Germinal center (tissue), 1 donor: ENCODE results near the gene CACNA2D4.

Source experiments
- DNase-seq: peaks from one replicate; pipeline ENCODE4 v3.0.0; 2012; ENCODE audit warnings: mixed read lengths, low spot score

Gene CACNA2D4

DNA sequence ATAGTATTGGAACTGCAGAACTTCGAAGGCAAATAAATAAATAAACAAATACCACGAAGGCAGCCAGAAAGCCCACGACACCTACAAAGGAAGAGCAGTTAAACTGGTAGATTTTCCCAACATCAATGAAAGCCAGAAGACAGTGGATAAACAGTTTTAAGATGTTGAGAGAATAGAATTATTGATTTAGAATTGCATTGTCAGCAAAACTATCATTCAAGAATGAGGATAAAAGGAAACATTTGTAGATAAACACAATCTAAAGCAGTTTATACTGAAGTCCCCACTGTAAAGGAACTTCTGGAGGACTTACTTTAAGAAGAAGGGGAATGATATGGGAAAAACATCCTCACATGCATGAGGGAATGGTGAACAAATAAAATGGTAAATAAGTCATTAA lies 29.5 kb downstream of the CACNA2D4 start:
- DNase-seq: no peak

DNA sequence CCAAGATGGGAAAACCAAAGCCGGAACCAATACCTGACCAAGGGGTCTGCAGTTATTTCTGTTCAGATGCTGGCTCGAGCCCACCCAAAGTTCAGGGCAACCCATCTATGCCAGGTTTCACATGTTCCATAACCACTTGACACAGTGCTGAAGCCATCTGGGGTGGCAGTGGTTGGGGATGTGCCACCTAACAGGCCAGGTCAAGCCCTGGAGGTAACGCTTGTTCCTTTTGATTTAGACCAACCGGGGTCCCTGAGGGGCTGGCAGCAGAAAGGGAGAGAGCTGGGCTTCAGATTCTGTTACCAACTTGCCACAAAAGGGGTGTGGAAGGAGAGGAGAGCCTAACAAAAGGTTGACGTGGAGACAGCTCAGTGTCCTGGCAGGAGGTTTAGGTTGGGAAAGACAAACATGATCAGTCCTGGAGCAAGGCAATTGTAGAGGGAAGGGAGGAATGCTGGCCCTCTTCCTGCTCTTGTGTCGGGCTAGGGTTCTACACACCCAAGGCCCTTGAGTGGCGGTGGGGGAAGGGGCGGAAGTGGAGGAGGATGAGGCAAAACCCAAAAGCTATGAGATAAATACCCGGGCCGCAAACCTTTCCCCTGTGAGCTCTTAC lies 31.9 kb downstream of the CACNA2D4 start:
- no peak for DNase-seq

DNA sequence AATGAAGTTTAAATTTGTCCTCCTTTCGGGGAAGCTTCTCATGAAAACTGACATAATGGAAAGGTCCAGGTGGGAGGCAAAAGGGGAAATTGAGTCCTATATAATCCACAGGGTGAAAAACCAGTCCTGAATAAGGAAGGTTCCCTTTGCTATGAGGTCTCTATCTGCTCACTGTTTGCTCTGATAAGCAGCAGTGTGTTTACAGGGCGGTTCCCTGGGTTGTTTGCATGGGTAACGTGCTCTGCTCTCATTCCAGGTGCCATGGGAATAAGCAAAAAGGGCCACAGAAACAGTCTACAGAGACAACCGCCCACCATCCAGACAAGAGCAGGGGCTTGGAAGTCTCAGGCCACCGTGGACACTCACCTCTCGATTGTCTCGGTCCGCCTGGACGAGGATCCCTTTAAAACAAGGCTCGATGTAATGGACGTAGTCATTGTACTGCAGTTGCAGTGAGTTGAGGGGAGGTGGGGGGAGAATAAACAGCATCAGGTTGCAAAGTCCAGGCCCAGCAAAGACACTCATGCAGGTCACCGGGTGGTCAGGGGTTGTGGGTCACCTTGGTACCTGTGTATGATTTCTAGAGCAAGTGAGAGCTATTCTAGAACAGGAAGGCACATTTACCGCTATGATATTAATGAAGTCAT lies 32.7 kb downstream of the CACNA2D4 start:
- DNase-seq: no peak

DNA sequence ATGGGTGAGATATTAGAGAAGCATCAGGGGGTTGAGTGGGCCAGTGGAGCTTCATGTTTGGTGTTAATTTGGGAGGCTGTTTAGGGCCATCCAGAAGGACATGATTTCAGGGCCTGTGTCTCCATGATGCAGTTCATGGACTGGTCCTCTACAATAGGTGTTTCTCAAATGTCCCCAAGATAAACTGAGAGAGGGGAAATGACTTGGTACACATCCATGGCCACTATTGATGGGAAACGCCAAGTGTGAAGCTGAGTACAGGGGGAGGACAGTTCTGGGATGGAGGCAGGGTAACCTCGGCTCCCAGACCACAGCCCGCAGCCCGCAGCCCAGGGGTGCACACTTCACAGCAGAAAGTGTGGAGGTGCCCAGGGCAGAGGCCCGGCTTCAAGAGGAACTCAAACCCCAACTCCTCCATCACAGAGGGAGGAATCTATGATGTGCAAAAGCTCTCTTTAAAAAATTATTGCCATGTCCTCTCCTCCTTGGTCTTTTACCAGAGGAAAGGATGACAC lies 33.3 kb downstream of the CACNA2D4 start:
- no peak for DNase-seq

DNA sequence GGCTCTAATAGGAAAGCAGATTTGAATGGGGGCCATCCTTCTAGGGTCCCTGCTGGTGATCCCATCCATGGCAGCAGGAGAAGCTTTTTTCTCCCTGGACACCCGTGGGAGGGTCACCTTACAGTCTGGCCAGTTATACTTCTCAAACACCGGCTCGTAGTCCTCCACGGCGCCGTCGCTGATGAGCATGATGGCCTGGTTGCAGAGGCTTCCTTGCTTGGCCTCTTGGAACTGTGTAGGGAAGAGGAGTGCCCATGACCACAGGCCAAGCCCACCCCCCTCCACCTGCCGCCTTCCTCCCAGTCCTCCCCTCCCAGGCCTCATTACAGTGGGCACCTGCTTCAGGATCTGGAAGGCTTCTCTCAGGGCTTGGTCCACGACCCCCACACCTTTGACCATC lies 33.8 kb downstream of the CACNA2D4 start:
- DNase-seq: no peak

DNA sequence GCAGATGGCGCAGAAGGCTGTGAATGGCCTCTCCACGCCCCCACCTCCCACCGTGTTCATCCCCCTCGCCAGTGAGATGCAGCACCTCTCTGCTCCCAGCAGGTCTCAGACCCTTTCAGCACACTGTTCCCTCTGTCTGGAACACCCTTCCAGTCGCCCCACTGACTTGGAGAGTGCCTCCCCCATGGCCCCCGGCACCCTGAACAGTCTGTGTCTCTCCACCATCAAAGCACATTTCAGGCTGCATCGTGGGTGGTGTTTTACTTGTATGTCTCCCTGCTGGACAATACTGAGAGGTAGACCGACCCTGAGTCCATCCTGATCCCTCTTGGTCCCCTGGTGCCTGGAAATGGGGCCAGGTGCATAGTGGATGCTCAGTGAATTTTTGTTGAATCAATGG lies 34.9 kb downstream of the CACNA2D4 start:
- DNase-seq: no peak

DNA sequence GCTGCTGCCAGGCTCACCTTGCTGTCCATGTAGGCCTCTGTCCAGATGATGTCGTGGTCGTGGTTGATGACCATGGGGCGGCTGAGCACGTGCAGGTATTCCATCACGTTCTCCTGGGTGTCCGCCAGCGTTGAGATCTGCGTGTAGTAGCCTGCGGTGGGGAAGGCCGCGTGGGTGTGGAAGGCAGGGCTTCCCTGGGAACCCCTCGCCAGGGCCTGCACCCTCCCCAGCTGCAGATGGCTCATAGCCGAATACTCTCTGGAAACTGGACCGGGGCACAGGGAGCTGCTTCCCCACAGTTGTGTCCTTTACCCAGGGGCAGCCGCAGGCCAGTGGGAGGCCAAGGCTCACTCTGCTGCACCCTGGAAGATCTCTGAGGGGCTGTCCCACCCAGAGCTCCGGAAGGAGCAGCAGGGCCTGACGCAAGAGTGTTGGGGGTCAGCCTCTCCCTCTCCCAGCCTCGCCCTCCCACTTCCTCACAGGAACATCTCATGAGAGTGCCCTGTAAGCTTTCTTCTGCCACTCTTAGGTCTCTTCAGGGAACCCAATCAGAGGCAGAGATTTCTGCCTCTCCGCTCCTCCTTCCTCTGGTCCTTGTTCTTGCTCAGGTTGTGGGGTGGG lies 35.5 kb downstream of the CACNA2D4 start:
- no peak for DNase-seq

DNA sequence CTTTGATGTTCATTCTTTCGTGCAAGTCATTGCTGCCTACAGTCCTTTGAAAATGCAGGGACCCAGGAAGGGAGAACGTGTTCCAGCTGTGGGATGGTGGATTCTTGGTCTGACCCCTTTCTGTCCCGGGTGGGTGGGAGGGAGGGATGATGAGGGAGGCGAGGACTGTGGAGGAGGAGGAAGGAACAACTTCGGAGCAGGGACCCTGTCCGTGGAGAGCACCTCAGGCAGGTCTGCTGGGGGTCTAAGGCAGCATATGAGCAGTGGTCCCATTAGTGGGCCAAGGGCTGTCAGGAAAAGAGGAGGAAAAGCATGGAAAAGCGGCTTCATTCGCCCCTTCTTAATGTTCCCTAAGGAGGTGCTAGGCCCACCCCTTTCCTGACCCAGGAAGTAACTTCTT lies 36.0 kb downstream of the CACNA2D4 start:
- no peak for DNase-seq

DNA sequence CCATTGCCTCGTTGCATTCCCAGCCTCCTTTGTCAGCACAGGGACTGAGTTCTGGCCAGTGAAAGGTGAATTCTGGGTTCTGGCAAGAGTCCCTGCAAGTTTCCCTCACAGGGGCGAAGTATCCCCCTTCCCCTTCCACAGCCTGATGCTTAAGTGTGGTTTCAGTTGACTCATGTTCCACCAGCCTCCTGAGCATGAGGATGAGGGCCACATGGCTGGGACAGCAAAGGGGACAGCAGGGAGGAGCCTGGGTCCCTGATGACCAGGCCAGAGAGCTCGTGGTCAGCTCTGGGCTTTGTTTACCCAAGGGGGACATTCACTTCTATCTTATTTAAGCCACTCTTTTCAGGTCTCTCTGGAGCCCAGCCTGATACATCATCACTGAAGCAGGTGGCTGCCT lies 36.5 kb downstream of the CACNA2D4 start:
- DNase-seq: no peak

DNA sequence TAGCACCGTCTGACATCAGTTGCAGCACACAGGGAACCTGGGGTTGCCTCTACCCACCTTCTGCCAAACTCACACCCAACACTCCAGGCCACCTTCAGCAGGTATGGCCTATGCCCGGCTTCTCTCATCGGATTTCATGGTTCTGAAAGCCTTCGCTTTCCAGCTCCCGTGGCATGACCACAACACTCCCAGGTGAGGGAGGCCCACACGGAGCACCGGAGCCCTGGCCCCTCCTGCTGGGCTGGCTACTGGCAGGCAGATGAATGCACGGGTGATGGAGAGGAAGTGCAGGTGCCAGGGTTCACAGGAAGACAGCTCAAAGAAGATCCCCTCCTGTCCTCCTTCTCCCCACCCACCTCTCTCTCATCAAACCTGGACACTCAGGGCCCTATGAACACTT lies 37.2 kb downstream of the CACNA2D4 start:
- no peak for DNase-seq

DNA sequence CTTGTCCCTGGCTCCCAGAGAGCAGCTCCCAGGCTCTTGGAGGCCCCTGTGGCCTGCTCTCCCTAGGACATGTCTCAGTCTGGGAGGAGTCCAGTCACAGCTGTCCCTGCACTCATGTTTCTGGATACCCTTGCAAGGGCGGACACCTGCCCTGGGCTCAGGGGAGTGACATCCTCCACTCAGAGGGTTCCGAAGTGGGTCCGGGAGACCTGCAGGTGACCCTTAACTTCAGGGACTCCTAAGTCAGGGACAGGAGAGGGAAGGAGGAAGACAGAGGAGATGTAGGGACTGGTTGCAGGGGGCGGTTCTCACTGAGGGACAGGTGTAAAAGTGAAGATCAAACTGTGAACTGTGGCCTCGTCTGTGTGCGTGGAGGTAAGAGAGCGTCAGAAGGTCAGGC lies 37.6 kb downstream of the CACNA2D4 start:
- no peak for DNase-seq

DNA sequence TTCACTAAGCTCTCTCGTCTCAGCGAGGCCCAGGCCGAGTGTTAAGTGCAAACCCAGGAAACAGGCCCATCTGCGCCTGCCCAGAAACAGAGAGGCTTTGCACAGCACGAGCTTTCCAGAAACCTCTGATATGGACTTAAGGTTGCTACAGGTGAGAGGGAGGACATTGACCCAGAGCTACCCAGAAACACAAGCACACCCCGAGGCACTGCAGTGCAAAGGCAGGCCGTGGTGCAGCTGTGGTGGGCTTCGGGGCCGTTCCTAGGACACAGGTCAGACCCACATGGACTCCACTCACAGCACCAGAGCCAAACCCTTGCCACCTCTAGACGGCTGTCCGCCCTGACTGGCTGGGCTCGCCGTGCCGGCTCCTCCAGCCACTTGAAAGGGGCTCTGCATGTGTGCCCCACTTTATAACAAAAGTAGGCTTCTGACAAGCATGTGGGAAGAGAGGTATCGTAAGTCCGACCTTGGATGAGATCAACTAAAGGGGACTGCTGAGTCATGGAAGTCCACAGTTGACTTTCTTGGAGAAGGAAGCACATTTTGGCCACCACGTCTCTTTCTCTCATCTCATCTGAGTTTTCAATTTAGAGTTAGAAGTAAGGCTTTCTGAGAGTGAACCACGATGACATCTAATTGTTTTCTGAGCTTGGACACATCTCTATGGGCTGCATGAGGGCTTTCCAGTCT lies 38.2 kb downstream of the CACNA2D4 start:
- DNase-seq: no peak

DNA sequence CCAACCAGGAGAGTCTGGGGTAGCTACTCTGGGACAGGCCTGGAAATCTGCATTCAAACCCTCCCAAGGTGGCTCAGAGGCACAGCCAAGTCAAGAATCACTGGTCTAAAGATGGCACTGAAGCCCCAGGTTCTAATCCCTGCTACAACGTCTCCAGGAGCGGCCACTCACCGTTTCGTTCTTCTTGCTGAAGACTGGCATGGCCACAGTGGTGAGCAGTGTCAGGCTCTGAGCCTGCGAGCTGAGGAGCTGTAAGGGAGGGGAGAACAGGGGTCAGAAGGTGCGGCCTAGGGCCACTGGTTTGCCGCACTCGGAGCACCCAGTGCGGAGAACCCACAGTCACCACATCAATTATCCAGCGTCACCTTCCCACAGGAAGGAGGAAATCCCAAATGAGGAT lies 38.8 kb downstream of the CACNA2D4 start:
- DNase-seq: no peak

DNA sequence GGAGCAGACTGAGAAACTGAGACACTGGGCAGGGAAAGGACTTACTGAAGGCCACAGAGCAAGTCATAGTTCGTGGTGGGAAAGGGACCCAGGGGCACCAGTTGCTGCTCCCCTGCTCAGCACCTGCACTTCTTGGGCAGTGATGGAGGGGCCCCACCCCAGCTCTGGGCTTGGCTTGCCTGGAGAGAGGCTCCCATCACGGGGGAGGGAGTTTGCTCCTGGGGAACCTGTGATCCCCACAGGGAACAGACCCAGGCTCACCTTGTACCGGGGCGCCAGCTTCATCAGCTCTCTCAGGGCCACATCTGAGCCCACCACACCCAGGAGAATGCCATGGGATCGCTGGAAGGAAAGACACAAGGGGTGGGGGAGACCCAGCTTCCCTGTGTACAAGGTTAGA lies 39.8 kb downstream of the CACNA2D4 start:
- no peak for DNase-seq

DNA sequence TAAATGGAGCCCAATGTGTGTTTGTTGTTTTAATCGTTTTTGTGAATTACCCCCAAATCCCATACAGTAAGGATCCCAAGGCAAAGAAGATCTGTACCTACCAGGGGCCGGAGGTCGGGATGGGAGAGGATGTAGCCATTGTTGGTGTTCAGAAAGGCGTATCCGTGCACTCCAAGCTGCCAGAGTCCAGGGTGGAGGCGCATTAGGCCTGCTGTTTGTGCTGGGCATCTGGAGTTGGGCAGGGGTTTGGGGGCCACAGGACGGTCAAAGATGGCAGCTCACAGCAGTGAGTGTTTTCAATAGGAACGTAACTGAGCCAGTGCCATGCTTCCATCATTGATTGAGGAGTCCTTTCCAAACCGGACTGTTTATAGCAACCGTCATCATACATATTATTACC lies 40.2 kb downstream of the CACNA2D4 start:
- no peak for DNase-seq

DNA sequence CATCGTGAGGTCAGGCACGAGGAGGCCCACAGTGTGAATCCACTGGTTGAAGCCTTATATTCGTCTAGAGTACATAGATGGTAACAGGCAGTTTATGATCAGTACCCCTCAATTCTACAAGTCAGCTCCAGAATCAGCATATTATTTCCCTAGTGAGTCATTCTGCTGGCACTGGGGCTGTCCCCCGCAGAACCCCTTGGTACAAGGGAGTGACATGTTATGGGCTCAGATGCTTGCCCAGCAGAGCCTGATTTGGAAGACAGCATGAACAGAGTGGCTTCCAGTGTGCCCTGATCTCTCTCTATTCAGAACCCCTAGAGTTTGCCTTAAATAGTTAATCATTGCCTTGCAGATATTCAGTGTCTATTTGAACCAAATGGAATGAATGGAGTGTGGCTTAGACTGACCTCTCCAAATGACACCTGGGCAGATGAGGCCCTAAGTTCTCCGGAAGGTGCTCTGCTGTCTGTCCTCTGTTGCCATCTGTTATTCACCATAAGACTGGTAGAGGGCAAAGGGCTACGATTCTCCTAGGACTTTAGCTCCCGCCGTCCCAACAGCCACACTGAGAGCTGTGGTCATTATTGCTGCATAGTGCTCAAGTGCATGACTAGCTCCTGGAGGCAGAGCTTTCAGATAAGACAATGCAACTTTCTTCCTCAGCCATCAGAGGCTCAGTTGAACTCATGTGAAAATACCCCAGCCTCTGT lies 41.1 kb downstream of the CACNA2D4 start:
- DNase-seq: no peak

DNA sequence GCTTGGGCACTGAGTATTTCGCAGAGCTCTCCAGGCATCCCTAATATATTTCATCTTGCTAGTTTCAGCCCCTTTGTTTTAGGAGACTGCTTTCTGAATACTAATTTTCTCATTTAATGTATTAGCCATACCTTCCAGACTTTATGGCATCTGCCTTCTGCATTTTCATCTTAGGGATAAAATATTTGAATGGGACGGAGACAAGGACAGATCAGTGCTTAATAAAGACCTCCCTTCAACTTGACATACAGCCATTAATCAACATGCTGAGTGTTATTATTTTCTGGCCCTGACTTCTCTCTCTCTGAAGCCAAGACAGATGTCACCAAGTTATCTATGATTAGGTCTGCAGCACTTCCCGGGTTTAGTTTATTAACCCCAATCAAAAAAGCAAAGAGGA lies 42.4 kb downstream of the CACNA2D4 start:
- DNase-seq: no peak

DNA sequence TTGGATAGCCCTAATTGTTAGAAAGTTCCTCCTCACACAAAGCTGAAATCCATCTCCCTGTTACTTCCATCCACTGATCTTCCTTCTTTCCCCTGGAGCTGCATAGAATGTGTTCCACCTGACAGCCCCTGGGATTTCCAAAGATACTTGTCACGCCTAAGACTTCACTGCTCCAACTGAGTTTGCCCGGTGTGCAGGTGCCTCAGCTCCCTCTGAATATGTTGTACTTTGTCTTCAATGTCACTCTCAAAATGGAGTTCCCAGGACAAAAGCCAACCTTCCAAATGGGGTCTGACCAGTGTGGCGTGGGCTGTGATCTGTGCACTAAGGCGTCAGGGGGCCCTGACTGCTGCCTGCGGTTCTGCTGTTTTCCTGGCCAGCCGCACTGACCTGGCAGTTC lies 42.8 kb downstream of the CACNA2D4 start:
- DNase-seq: no peak

DNA sequence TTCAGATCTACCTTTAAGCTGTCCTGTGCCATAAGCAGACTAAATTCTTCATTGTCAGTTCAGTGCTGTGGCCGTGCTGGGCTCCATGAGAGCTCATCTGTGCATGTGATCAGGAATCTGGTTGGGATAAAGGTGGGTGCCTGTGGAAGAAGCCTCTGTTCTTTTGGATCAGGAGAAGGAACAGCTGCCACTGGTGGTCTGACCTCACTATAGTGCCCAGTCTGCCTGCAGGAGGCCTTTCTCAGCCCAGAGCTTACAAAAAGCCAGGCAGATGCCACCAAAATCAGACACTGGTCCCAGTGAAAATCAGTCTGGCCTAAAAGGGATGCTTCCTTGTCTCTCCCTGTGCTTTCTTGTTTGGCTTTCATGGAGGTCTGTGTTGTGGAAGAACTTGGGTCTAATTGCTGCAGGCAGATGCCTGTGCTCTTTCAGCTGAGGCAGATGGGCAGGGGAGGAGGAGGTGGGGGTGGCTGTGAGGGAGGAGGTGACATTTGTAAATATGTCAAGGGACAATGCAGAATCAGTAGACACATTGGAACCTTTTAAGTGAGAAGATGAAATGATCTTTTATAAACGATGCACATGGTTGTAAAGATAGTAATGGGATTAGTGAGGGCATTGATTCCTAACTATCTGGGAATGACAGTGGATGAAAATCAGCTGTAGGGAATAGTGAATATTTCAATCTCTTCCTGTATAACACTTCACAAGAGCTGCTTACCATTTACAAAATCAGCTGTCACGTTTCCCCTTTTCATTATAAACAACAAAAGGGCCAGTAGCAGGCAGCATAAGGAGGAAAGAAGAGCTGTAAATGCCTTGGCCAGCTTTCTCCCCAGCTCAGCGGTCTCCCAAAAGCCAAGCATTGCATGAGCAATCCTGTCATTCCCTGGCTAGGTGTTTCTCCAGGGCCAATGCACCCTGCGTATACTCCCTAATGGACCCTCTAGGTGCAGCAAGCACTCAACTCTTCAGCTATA lies 44.6 kb downstream of the CACNA2D4 start:
- no peak for DNase-seq

DNA sequence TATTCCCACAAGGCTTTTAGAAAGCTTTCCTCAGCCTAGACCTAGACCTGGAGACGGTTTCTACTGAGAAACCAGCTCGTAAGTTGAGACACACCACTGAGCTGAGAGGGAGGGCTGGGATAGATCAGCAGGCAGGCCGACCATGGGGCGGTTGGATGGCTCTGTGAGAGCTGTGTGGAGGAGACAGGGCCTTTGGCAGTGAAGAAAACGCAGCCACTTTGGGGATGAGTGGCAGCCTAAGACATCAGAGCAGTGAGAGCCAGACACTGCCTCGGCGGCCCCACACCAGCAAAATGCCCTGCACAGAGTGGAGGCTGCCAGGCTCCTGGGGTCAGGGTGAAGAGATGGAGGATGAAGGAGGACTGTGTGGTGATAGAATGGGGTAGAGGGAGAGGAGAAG lies 46.0 kb downstream of the CACNA2D4 start:
- no peak for DNase-seq

DNA sequence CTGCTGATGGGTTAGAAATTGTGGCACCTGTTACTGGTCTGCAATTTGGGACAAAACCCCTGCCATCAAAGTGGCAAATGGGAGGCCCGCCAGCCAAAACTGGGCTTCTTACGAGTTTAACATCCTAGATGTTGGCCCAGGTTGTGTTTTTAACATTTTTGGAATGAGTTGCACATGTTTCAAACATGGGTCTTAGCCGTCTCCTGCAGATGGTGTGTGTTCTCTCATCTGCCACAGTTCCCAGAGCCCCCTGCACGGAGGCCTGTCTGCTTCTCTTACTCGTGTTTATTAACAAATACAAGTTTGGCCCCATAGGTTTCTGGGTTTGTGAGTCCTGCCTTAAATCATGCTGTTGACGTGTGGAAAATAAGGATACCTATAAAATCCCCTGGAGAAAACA lies 46.5 kb downstream of the CACNA2D4 start:
- DNase-seq: no peak
